Ishikawa (cell line): ENCODE measurements around the gene LCP1.

Experiments
- CEBPB ChIP-seq: IDR thresholded peaks from 2 replicates; pipeline ENCODE4 v1.6.1; 2012
- CREB1 ChIP-seq: IDR thresholded peaks from 2 replicates; pipeline ENCODE4 v1.6.1; 2012; ENCODE audit warnings: low read depth
- EGR1 ChIP-seq: IDR thresholded peaks from 2 replicates; pipeline ENCODE4 v1.6.1; 2012
- EP300 ChIP-seq: IDR thresholded peaks from 2 replicates; pipeline ENCODE4 v1.6.1; 2012; ENCODE audit warnings: borderline replicate concordance
- FOXM1 ChIP-seq: IDR thresholded peaks from 2 replicates; pipeline ENCODE4 v1.6.1; 2012; ENCODE audit warnings: low read depth, borderline replicate concordance
- NFIC ChIP-seq: IDR thresholded peaks from 2 replicates; pipeline ENCODE4 v1.6.1; 2012
- RAD21 ChIP-seq: IDR thresholded peaks from 2 replicates; pipeline ENCODE4 v1.6.1; 2012; ENCODE audit warnings: low read depth
- TAF1 ChIP-seq: IDR thresholded peaks from 2 replicates; pipeline ENCODE4 v1.6.1; 2012; ENCODE audit warnings: low read depth, mild to moderate bottlenecking
- TCF12 ChIP-seq: IDR thresholded peaks from 2 replicates; pipeline ENCODE4 v1.6.1; 2012; ENCODE audit warnings: low read depth
- TEAD4 ChIP-seq: IDR thresholded peaks from 2 replicates; pipeline ENCODE4 v1.6.1; 2012
- YY1 ChIP-seq: IDR thresholded peaks from 2 replicates; pipeline ENCODE4 v1.6.1; 2012; ENCODE audit warnings: low read depth
- ZBTB7A ChIP-seq: IDR thresholded peaks from 2 replicates; pipeline ENCODE4 v1.6.1; 2012; ENCODE audit warnings: low read depth
- TF ChIP-seq, protein P1 (sequence below): IDR thresholded peaks from 2 replicates; pipeline ENCODE4 v1.6.1; 2012
- TF ChIP-seq, protein P2 (sequence below): IDR thresholded peaks from 2 replicates; pipeline ENCODE4 v1.6.1; 2012
- TF ChIP-seq, protein P3 (sequence below): IDR thresholded peaks from 2 replicates; pipeline ENCODE4 v1.6.1; 2012; ENCODE audit warnings: low read depth, mild to moderate bottlenecking

LCP1 gene

DNA sequence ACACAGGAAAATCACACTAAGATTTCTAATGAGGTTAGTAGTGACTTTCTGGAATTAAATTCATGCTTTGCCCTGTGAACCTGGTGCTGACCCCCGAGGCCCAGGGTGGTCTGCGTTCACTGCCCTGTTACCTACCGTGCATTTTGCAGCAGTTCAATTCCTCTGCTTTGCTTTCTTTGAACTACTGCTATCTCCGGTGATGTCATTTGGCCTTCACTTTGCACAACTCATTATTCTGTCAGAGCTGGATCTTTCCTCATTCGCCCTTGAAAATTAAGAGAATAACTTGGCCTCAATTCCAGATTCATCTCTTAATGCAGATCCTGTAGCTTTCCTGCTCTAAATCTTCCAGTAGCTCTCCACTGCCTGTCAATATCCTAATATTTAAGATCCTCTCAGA is 21.0 kb upstream of the LCP1 start:
- TF ChIP-seq, protein P1, sequence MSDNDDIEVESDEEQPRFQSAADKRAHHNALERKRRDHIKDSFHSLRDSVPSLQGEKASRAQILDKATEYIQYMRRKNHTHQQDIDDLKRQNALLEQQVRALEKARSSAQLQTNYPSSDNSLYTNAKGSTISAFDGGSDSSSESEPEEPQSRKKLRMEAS: no peak
- TF ChIP-seq TAF1 (no peak), ZBTB7A (no peak), TCF12 (no peak), RAD21 (no peak), CEBPB (no peak), EGR1 (no peak)
- TF ChIP-seq, protein P2, sequence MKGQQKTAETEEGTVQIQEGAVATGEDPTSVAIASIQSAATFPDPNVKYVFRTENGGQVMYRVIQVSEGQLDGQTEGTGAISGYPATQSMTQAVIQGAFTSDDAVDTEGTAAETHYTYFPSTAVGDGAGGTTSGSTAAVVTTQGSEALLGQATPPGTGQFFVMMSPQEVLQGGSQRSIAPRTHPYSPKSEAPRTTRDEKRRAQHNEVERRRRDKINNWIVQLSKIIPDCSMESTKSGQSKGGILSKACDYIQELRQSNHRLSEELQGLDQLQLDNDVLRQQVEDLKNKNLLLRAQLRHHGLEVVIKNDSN: no peak

DNA sequence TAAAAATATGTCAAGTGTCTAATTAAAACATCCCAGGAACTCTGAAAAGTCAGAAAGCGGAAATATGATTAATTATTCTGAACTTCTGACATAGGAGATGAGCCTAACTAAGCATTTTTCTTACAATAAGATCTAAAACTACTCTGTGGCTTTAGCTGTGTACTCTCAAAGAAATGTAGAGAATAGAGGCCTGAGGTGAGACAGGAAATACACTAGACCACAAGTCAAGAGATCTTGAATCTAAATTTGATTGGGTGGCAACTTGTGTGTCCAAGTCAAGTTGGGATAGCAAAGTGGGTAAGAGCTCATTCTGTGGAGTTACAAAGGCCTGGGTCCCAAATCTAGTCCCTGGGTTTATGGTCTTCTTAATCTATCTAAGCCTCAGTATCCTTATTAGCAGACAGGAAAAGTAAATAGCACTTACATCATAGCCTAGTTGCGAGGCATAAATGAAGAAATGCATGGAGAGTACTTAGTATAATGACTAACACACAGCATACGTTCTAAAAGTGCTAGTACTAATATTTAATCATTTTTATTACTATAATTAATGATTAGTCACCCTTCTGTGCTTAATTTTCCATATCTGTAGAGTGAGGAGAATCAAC is 20.3 kb upstream of the LCP1 start:
- TF ChIP-seq TCF12: no peak
- TF ChIP-seq, protein P2: no peak

DNA sequence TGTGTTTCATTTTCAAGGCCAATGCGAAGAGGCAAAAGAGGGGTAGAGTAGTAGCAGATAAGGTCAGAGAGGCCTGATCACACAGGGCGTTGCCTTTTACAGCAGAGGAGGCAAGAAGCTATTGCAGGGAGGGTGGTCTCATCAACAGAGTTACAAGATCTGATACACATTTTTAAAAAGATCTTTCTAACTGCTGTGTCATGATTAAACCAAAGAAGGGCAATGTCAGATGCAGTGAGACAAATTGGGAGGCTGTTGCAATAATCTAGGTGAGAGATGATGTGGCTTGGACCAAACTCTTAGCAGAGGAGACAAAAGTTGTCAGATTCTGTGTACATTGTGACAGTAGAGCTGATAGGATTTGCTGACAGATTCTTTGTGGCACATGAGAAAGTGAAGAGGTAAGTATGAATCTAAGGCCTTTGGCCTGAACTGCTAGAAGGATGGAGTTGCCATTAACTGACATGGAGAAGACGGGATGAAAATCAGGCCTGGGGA is 16.8 kb upstream of the LCP1 start:
- TF ChIP-seq ZBTB7A: no peak
- no peak for TF ChIP-seq YY1
- no peak for TF ChIP-seq TCF12

DNA sequence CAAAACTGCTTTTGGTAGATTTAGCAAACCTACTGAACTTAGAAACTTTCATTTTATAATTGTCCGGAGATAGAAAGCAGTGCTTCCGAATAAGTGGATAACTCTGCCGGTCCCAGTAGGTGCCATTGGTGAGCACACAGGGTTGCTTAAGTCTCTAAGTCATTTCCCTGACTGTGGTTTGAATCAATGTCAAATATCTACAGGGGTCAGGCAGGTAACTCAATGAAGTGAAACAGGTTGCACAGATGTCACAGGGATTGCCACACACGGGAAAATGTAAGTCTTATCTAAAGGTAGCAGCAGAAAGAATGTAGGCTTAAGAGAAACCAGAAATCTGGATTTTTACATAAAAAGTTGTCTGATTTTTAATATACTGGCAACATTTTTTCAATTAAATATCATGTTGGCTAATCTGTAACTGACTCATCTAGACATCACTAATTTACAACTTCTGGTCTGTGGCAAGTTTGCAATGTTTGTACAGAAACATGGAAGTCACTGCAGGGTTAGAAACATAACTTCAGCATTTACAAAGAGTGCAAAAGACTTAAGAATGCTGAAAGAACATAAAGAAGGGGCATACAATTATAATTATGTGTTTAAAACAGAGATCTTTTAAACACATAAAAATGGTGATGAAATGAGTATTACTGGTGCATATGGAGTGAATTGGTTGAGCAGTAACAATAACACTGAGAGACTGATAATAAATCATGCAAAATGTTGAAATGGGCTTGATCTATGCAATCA is 15.5 kb upstream of the LCP1 start:
- TF ChIP-seq, protein P3, sequence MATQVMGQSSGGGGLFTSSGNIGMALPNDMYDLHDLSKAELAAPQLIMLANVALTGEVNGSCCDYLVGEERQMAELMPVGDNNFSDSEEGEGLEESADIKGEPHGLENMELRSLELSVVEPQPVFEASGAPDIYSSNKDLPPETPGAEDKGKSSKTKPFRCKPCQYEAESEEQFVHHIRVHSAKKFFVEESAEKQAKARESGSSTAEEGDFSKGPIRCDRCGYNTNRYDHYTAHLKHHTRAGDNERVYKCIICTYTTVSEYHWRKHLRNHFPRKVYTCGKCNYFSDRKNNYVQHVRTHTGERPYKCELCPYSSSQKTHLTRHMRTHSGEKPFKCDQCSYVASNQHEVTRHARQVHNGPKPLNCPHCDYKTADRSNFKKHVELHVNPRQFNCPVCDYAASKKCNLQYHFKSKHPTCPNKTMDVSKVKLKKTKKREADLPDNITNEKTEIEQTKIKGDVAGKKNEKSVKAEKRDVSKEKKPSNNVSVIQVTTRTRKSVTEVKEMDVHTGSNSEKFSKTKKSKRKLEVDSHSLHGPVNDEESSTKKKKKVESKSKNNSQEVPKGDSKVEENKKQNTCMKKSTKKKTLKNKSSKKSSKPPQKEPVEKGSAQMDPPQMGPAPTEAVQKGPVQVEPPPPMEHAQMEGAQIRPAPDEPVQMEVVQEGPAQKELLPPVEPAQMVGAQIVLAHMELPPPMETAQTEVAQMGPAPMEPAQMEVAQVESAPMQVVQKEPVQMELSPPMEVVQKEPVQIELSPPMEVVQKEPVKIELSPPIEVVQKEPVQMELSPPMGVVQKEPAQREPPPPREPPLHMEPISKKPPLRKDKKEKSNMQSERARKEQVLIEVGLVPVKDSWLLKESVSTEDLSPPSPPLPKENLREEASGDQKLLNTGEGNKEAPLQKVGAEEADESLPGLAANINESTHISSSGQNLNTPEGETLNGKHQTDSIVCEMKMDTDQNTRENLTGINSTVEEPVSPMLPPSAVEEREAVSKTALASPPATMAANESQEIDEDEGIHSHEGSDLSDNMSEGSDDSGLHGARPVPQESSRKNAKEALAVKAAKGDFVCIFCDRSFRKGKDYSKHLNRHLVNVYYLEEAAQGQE: no peak
- TF ChIP-seq CEBPB: peak; percentile 72; the same call in 1 of the 2 replicates

DNA sequence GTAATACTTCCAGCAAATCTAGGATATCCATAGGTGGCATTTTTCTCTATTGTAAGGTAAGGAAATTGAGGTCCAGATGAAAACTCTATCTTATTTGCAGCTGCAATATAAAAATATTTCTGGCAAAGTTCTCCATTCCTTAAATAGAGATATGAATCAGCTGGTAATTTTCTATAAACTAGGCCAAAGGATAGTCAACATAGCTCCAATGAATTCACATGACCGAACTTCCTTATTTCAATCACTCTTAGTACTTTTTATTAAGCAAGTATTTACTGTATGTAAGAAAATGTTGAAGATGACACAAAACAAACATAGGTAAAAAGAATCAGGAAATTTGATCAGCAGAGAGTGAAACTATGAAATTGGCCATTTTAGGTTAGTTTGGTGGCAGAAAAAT is 13.0 kb upstream of the LCP1 start:
- TF ChIP-seq ZBTB7A: no peak
- TF ChIP-seq TAF1: no peak
- TF ChIP-seq TCF12: no peak
- no peak for TF ChIP-seq NFIC
- TF ChIP-seq, protein P1: no peak
- TF ChIP-seq, protein P2: no peak
- TF ChIP-seq EP300: no peak
- no peak for TF ChIP-seq TEAD4
- no peak for TF ChIP-seq CEBPB
- TF ChIP-seq YY1: no peak
- TF ChIP-seq, protein P3: no peak
- no peak for TF ChIP-seq RAD21
- no peak for TF ChIP-seq CREB1
- no peak for TF ChIP-seq EGR1
- TF ChIP-seq FOXM1: no peak

DNA sequence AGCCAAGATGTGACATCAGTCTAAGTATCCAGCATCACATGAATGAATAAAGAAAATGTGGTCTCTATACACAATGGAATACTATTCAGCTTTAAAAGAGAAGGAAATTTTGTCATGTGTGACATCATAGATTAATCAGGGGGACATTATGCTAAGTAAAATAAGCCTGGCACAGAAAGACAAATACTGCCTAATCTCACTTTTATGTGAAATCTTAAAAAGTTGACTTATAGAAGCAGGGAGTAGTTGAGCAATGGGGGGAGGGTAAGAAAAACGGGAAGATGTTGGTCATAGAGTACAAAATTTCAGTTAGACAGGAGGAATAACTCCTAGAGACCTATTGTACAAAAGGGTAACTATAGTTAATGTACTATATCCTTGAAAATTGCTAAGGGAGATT is 10.4 kb upstream of the LCP1 start:
- TF ChIP-seq TCF12 (no peak), FOXM1 (no peak), CREB1 (no peak), TAF1 (no peak), YY1 (no peak), ZBTB7A (no peak), CEBPB (no peak), RAD21 (no peak)
- TF ChIP-seq, protein P1: no peak
- TF ChIP-seq, protein P2: no peak
